ENCODE data around the gene DZANK1.
"Not testable (repeated sequence)": the region's sequence is repeated elsewhere in the genome, so short reads cannot be mapped to it uniquely, and the experiment has no call there.

Gene DZANK1

GRCh38 chr20:18414140-18414539 is 52.7 kb downstream of the DZANK1 start:
- no peak overlapping the region for H3K4me3 Mint-ChIP-seq
- H3K27ac Mint-ChIP-seq = no peak overlapping the region
- ATAC-seq (ENCODE audit: low read depth) = no peak
- H3K4me1 Mint-ChIP-seq = peaks cover 10% of the 10 kb centered on the region
- H3K27me3 Mint-ChIP-seq = no peaks in the 10 kb centered on the region
- no peaks in the 10 kb centered on the region for H3K9me3 Mint-ChIP-seq
- H3K36me3 Mint-ChIP-seq = peaks cover under 1% of the 10 kb centered on the region
- no peak for DNase-seq (ENCODE audit: low spot score in 2 of 2)

DNA sequence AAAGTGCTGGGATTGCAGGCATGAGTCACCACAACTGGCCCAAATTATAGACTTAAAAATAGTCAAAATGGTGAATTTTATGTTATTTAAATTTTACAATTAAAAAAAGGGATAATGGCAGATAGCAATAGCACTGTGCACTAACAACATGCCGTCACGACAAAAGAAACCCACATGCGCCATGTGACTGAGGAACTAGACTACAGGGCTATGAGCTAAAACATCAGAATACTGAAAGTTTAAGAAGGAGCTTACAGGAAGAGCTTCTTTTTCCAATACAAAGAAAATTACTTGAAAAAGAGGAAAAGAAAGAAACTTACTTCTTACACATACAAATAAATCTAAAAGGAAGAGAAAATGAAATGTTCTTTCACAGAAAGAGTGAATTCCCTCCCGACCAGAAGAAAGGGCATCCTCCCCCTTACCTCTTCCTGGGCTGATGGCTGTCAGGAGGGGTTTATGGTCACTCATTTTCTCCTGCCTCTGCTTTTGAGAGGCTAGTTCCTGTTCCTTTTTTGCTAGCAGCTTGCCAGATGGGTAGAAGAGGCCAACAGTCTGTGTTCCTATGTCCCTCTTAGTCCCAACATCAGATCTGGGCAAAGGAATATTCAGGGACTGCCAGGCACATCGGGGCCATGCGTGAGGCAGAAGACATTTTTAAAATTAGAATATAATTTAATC is 54.5 kb downstream of the DZANK1 start:
- peak overlapping the region; percentile 21 for H3K4me3 Mint-ChIP-seq
- DNase-seq (ENCODE audit: low spot score in 2 of 2) (peak in 1 of 2 donors; percentile 4), ATAC-seq (ENCODE audit: low read depth) (peak; percentile 26)
- H3K4me1 Mint-ChIP-seq = peaks cover 10% of the 10 kb centered on the region
- H3K9me3 Mint-ChIP-seq = no peaks in the 10 kb centered on the region
- no peaks in the 10 kb centered on the region for H3K27me3 Mint-ChIP-seq
- H3K36me3 Mint-ChIP-seq = peaks cover 1% of the 10 kb centered on the region
- H3K27ac Mint-ChIP-seq = peak overlapping the region; percentile 99

- ATAC-seq (ENCODE audit: low read depth) = no peak
- peaks cover 2% of the 10 kb centered on the region for H3K9me3 Mint-ChIP-seq
- H3K27ac Mint-ChIP-seq = no peak overlapping the region
- no peak overlapping the region for H3K4me3 Mint-ChIP-seq
- no peaks in the 10 kb centered on the region for H3K27me3 Mint-ChIP-seq
- peaks cover under 1% of the 10 kb centered on the region for H3K4me1 Mint-ChIP-seq
- no peak for DNase-seq (ENCODE audit: low spot score in 2 of 2)
- H3K36me3 Mint-ChIP-seq = peaks cover 32% of the 10 kb centered on the region
Observed at GRCh38 chr20:18405826-18406225, 61.0 kb downstream of the DZANK1 start.

DNA sequence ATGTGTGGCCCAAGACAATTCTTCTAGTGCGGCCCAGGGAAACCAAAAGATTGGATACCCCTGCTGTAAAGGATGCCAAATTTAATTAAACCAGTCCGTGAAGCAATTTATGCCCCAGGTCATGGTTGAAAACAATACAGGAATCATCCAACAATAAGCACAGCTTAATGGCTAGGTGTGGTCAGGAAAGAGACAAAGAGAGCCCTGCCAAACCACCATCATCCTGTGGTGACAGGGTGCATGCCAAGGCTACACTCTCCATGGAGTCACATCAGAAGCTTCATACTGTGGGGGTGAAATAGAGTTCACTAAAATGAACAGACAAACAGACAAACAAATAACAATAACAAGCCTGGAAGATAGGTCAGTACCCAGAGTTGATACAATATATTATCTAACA is 62.7 kb downstream of the DZANK1 start:
- peaks cover 37% of the 10 kb centered on the region for H3K36me3 Mint-ChIP-seq
- H3K27ac Mint-ChIP-seq = no peak overlapping the region
- DNase-seq (ENCODE audit: low spot score in 2 of 2) (no peak), ATAC-seq (ENCODE audit: low read depth) (no peak)
- no peak overlapping the region for H3K4me3 Mint-ChIP-seq
- H3K9me3 Mint-ChIP-seq = peaks cover 2% of the 10 kb centered on the region
- no peaks in the 10 kb centered on the region for H3K4me1 Mint-ChIP-seq
- no peaks in the 10 kb centered on the region for H3K27me3 Mint-ChIP-seq

DNA sequence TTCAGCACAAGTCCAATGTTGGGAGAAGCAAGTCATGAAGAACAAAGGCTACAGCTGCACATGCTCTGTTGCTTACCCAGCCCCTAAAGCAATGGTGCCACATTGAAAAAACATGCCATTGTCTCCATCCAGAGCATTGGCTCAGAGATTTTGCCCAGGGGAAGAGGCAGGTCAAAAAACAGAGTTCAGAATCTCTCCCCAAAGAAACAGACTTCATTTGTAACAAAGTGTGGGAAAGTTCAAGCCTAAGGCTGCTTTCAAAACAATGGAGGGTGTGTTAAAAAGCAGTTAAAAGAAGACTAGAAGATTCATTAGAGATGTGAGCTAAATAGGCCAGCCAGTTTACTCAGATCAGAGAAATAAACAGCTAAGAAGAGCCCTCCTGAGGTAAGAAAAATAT is 63.6 kb downstream of the DZANK1 start:
- Mint-ChIP-seq H3K9me3 (peaks cover 2% of the 10 kb centered on the region), H3K36me3 (peaks cover 38% of the 10 kb centered on the region), H3K27me3 (no peaks in the 10 kb centered on the region), H3K27ac (no peak overlapping the region), H3K4me3 (no peak overlapping the region), H3K4me1 (no peaks in the 10 kb centered on the region)
- ATAC-seq (ENCODE audit: low read depth) = no peak
- DNase-seq (ENCODE audit: low spot score in 2 of 2) = no peak

DNA sequence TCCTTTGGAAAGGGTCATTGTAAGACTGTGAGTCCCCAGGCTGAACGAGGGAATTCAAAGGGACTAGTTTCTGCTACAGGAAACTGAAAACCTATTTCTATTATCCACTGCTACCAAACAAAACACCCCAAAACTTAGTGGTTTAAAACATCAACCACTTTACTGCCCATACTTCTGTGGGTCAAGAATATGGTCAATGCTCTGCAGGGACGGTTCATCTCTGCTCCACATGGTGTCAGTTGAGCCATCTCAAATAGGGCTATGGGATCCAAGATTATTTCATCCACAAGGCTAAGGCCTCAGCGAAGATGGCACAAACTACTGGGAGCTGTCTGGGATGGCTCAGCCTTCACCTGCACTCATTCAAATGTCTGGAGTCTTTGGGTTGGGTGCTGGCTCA is 65.5 kb downstream of the DZANK1 start:
- Mint-ChIP-seq H3K4me1 (no peaks in the 10 kb centered on the region), H3K9me3 (peaks cover 2% of the 10 kb centered on the region), H3K27me3 (no peaks in the 10 kb centered on the region), H3K4me3 (no peak overlapping the region), H3K36me3 (peaks cover 41% of the 10 kb centered on the region), H3K27ac (no peak overlapping the region)
- DNase-seq (ENCODE audit: low spot score in 2 of 2) (no peak), ATAC-seq (ENCODE audit: low read depth) (no peak)

- Mint-ChIP-seq H3K4me1 (peaks cover 2% of the 10 kb centered on the region), H3K4me3 (no peak overlapping the region), H3K27ac (no peak overlapping the region), H3K27me3 (no peaks in the 10 kb centered on the region), H3K36me3 (peaks cover 35% of the 10 kb centered on the region), H3K9me3 (peaks cover 2% of the 10 kb centered on the region)
- DNase-seq (ENCODE audit: low spot score in 2 of 2) (no peak), ATAC-seq (ENCODE audit: low read depth) (no peak)
Observed at GRCh38 chr20:18400460-18400859, 66.4 kb downstream of the DZANK1 start.

- not testable (repeated sequence) for H3K4me3 Mint-ChIP-seq; H3K27me3 Mint-ChIP-seq; H3K9me3 Mint-ChIP-seq; ATAC-seq (ENCODE audit: low read depth); H3K27ac Mint-ChIP-seq; DNase-seq (ENCODE audit: low spot score in 2 of 2); H3K4me1 Mint-ChIP-seq
- H3K36me3 Mint-ChIP-seq = peaks cover 27% of the 10 kb centered on the region
Observed at GRCh38 chr20:18398713-18399112, 68.1 kb downstream of the DZANK1 start.

- H3K9me3 Mint-ChIP-seq = no peaks in the 10 kb centered on the region
- H3K27ac Mint-ChIP-seq = no peak overlapping the region
- H3K36me3 Mint-ChIP-seq = peaks cover 22% of the 10 kb centered on the region
- H3K27me3 Mint-ChIP-seq = no peaks in the 10 kb centered on the region
- peaks cover 2% of the 10 kb centered on the region for H3K4me1 Mint-ChIP-seq
- ATAC-seq (ENCODE audit: low read depth) = no peak
- no peak overlapping the region for H3K4me3 Mint-ChIP-seq
- no peak for DNase-seq (ENCODE audit: low spot score in 2 of 2)
Observed at GRCh38 chr20:18397030-18397429, 69.8 kb downstream of the DZANK1 start.

- Mint-ChIP-seq H3K4me1 (peaks cover 2% of the 10 kb centered on the region), H3K27me3 (no peaks in the 10 kb centered on the region), H3K9me3 (no peaks in the 10 kb centered on the region), H3K27ac (peak overlapping the region; percentile 25), H3K36me3 (peaks cover 14% of the 10 kb centered on the region), H3K4me3 (no peak overlapping the region)
- ATAC-seq (ENCODE audit: low read depth) = no peak
- DNase-seq (ENCODE audit: low spot score in 2 of 2) = no peak
Observed at GRCh38 chr20:18395544-18395943, 71.3 kb downstream of the DZANK1 start.

GRCh38 chr20:18394363-18394762 is 72.5 kb downstream of the DZANK1 start:
- H3K4me1 Mint-ChIP-seq = peaks cover 2% of the 10 kb centered on the region
- H3K27me3 Mint-ChIP-seq = no peaks in the 10 kb centered on the region
- H3K9me3 Mint-ChIP-seq = no peaks in the 10 kb centered on the region
- DNase-seq (ENCODE audit: low spot score in 2 of 2) (no peak), ATAC-seq (ENCODE audit: low read depth) (no peak)
- H3K4me3 Mint-ChIP-seq = no peak overlapping the region
- H3K27ac Mint-ChIP-seq = no peak overlapping the region
- H3K36me3 Mint-ChIP-seq = peaks cover 14% of the 10 kb centered on the region

DNA sequence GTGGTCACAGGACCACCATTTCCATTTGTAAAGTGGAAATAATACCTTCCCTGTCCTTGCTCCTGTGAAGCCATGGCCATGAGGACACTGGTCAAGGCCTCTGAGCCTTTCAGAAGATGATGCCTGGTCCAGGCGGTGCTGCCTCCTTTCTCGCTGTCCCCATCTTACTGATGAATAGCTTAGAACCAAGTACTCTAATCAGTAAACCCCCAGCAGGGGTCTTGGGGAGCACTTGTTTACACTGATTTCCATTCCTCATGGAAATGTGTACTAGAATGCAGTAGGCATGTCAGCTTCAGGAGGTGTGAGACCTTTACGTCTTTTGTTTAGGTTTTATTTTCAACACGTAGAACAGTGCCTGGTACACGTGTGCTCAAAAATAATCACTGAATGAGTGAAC is 75.1 kb downstream of the DZANK1 start:
- no peak for DNase-seq (ENCODE audit: low spot score in 2 of 2)
- Mint-ChIP-seq H3K4me1 (peaks cover 2% of the 10 kb centered on the region), H3K27me3 (no peaks in the 10 kb centered on the region), H3K36me3 (peaks cover 18% of the 10 kb centered on the region), H3K4me3 (no peak overlapping the region), H3K9me3 (no peaks in the 10 kb centered on the region), H3K27ac (no peak overlapping the region)
- ATAC-seq (ENCODE audit: low read depth) = no peak

- no peak for ATAC-seq (ENCODE audit: low read depth)
- H3K27ac Mint-ChIP-seq = no peak overlapping the region
- no peaks in the 10 kb centered on the region for H3K27me3 Mint-ChIP-seq
Observed at GRCh38 chr20:18390201-18390600, 76.6 kb downstream of the DZANK1 start.

GRCh38 chr20:18388860-18389259 is 78.0 kb downstream of the DZANK1 start:
- H3K36me3 Mint-ChIP-seq = peaks cover 19% of the 10 kb centered on the region
- ATAC-seq (ENCODE audit: low read depth) = no peak
- no peak overlapping the region for H3K27ac Mint-ChIP-seq
- no peak for DNase-seq (ENCODE audit: low spot score in 2 of 2)
- H3K4me1 Mint-ChIP-seq = no peaks in the 10 kb centered on the region
- no peak overlapping the region for H3K4me3 Mint-ChIP-seq
- H3K9me3 Mint-ChIP-seq = no peaks in the 10 kb centered on the region
- no peaks in the 10 kb centered on the region for H3K27me3 Mint-ChIP-seq

More at GRCh38 chr20:18390201-18390600, 76.6 kb downstream of the DZANK1 start:
- Mint-ChIP-seq H3K36me3 (peaks cover 17% of the 10 kb centered on the region), H3K4me3 (no peak overlapping the region), H3K9me3 (no peaks in the 10 kb centered on the region), H3K4me1 (no peaks in the 10 kb centered on the region)
- DNase-seq (ENCODE audit: low spot score in 2 of 2) = no peak

DNA sequence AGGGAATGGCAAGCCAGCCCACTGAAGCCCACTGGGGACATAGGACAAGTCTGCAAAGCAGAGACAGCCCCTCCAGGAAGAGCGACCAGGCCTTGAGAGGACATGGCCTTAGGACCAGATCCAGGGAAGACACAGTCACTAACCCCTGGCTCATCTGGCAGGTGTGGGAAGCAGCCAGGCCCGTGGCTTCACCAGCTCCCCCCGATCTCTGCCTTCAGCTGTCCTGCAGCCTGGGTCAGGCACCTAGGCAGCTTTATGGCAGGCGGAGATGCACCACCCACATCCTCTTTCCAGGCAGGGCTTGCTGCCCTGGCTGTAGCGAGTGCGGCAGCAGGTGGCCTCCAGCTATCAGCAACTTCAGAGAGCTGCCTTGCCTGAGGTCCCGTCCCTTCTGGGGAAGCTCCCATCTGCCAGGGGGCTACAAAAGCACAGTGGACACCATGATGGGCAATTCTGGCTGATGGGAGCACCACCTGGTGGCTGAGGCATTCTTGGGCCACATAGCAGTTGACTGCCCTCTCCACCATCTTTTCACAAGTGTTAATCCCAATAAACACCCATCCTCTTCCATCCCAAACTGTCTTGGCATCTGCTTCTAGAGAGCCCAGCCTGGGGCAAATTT is 85.8 kb downstream of the DZANK1 start:
- no peak for DNase-seq (ENCODE audit: low spot score in 2 of 2)
- no peaks in the 10 kb centered on the region for H3K9me3 Mint-ChIP-seq
- H3K4me3 Mint-ChIP-seq = no peak overlapping the region
- H3K27ac Mint-ChIP-seq = no peak overlapping the region
- H3K4me1 Mint-ChIP-seq = no peaks in the 10 kb centered on the region
- no peak for ATAC-seq (ENCODE audit: low read depth)
- H3K36me3 Mint-ChIP-seq = peaks cover 5% of the 10 kb centered on the region
- H3K27me3 Mint-ChIP-seq = no peaks in the 10 kb centered on the region

All from memory B cell (primary cell).